ENCODE measurements around the gene ACAP2.

The ACAP2 gene

GRCh38 chr3:195245531-195245951 lies 197.3 kb downstream of the ACAP2 start:
- no peak for TF ChIP-seq POU2F2 (IDR thresholded peaks at IDR 0.05; ENCODE audit: low read depth, low read length)
- no peak for TF ChIP-seq POLR2A (IDR thresholded peaks at IDR 0.05; ENCODE audit: low read depth, low read length)
- no peak for TF ChIP-seq SPI1 (IDR thresholded peaks at IDR 0.05; ENCODE audit: low read depth, low read length)
- no peak for TF ChIP-seq PAX5 (IDR thresholded peaks at IDR 0.05; ENCODE audit: insufficient read depth, low read length, severe bottlenecking)
- TF ChIP-seq TAF1 (IDR thresholded peaks at IDR 0.05; ENCODE audit: low read depth, low read length): no peak
- no peak for TF ChIP-seq POLR2AphosphoS5 (IDR thresholded peaks at IDR 0.05; ENCODE audit: low read depth, low read length)
- FAIRE-seq: no peak
- DNase-seq (ENCODE audit: insufficient read length, low spot score): no peak

DNA sequence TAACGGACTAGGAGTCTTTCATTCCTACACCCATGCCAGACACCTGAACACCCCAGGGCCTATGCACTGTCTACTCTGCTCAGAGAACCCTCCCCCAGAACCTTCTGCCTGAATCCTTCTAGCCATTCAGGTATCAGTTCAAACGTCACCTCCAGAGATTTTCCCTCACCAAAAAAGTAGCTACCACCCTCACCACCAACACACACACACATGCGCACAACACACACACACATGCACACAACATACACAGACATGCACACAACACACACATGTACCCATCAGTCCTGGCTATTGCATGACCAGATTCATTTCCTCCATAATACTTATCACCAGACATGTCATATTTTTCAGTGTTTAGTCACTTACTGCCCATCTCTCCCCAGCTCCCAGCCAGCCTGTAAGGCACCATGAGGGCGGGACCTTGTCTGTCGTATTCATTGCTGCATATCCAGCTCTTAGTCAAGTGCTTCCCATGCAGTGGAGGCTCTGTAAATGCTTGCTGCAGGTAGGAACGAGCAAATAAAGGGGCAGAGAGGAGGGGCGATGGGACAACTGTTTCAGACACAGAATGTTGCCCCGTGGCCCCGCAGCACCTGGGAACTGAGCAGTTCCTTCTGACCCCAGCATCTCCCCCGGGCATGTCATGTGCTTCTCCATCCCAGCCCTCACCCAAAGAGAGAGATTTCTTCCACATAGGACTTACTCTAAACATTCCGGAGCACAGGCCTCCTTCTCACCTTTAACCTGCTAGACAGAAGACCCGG lies 201.0 kb downstream of the ACAP2 start:
- no peak for TF ChIP-seq PAX5 (IDR thresholded peaks at IDR 0.05; ENCODE audit: insufficient read depth, low read length, severe bottlenecking)
- TF ChIP-seq TAF1 (IDR thresholded peaks at IDR 0.05; ENCODE audit: low read depth, low read length): no peak
- TF ChIP-seq POLR2A (IDR thresholded peaks at IDR 0.05; ENCODE audit: low read depth, low read length): no peak
- DNase-seq (ENCODE audit: insufficient read length, low spot score) (no peak), FAIRE-seq (no peak)

GRCh38 chr3:195240939-195241338 lies 201.9 kb downstream of the ACAP2 start:
- DNase-seq (ENCODE audit: insufficient read length, low spot score): no peak
- no peak for FAIRE-seq
- no peak for TF ChIP-seq POU2F2 (IDR thresholded peaks at IDR 0.05; ENCODE audit: low read depth, low read length)
- no peak for TF ChIP-seq POLR2AphosphoS5 (IDR thresholded peaks at IDR 0.05; ENCODE audit: low read depth, low read length)
- no peak for TF ChIP-seq SPI1 (IDR thresholded peaks at IDR 0.05; ENCODE audit: low read depth, low read length)
- TF ChIP-seq PAX5 (IDR thresholded peaks at IDR 0.05; ENCODE audit: insufficient read depth, low read length, severe bottlenecking): no peak
- no peak for TF ChIP-seq TAF1 (IDR thresholded peaks at IDR 0.05; ENCODE audit: low read depth, low read length)
- no peak for TF ChIP-seq POLR2A (IDR thresholded peaks at IDR 0.05; ENCODE audit: low read depth, low read length)

DNA sequence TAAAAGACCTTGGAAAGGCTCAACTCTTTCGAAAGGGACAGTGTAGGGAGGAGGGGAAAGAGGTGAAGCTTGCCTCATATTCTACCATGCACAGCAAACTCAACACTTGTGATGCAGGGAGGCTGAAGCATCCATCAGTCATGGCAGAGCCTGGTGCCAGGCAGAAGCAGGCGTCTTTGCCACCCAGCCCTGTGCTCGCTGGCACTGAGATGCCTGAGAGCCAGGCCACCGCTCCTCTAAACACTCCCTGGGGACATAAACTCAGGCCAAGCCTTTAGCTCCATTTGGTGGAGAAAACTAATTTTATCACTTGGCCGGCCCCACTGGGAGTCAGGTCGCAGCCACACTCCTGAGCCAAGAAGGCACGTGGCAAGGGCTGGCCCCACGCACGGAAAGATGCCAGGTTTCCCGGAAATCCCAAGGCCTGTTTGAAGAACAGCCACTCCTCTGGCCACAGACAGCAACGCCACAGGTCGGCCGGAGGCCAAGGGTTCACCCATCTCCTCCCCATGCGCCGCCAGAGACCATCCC lies 202.6 kb downstream of the ACAP2 start:
- TF ChIP-seq POLR2AphosphoS5 (IDR thresholded peaks at IDR 0.05; ENCODE audit: low read depth, low read length) (no peak), POLR2A (IDR thresholded peaks at IDR 0.05; ENCODE audit: low read depth, low read length) (no peak), PAX5 (IDR thresholded peaks at IDR 0.05; ENCODE audit: insufficient read depth, low read length, severe bottlenecking) (no peak), TAF1 (IDR thresholded peaks at IDR 0.05; ENCODE audit: low read depth, low read length) (no peak), SPI1 (IDR thresholded peaks at IDR 0.05; ENCODE audit: low read depth, low read length) (no peak), POU2F2 (IDR thresholded peaks at IDR 0.05; ENCODE audit: low read depth, low read length) (no peak)
- FAIRE-seq (no peak), DNase-seq (ENCODE audit: insufficient read length, low spot score) (no peak)

- FAIRE-seq: no peak
These were observed 203.7 kb downstream of the ACAP2 start for GRCh38 chr3:195239121-195239520.

DNA sequence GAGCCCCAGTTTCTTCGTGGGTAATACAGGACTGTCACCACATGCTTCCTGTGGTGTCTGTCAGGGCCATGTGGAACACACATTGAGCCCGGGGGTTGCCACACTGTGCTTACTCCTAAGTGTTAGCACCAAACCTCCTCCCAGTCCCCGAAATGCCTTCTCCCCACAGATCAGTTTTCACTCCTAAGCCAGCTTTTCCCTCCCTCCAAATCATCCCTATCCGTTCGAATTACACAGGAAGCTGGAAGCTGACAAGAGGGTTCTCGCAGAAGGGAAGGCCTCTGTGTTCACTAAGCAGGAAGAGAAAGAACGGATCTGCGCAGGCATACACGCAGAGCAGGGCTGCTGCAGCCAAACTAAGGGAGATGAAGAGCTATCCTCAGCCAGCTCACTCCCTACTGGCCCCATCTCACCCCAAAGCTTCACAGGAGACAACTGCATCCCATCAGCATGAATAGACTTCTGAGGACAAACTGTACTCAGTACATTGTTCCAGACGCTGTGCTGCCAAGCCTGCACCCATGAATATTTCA lies 204.2 kb downstream of the ACAP2 start:
- FAIRE-seq (no peak), DNase-seq (ENCODE audit: insufficient read length, low spot score) (no peak)
- TF ChIP-seq TAF1 (IDR thresholded peaks at IDR 0.05; ENCODE audit: low read depth, low read length): no peak
- no peak for TF ChIP-seq POLR2AphosphoS5 (IDR thresholded peaks at IDR 0.05; ENCODE audit: low read depth, low read length)
- no peak for TF ChIP-seq POLR2A (IDR thresholded peaks at IDR 0.05; ENCODE audit: low read depth, low read length)
- no peak for TF ChIP-seq SPI1 (IDR thresholded peaks at IDR 0.05; ENCODE audit: low read depth, low read length)
- no peak for TF ChIP-seq POU2F2 (IDR thresholded peaks at IDR 0.05; ENCODE audit: low read depth, low read length)
- TF ChIP-seq PAX5 (IDR thresholded peaks at IDR 0.05; ENCODE audit: insufficient read depth, low read length, severe bottlenecking): no peak

More at GRCh38 chr3:195239121-195239520, 203.7 kb downstream of the ACAP2 start:
- DNase-seq (ENCODE audit: insufficient read length, low spot score): no peak
- TF ChIP-seq PAX5 (IDR thresholded peaks at IDR 0.05; ENCODE audit: insufficient read depth, low read length, severe bottlenecking): no peak
- TF ChIP-seq POU2F2 (IDR thresholded peaks at IDR 0.05; ENCODE audit: low read depth, low read length): no peak
- TF ChIP-seq POLR2A (IDR thresholded peaks at IDR 0.05; ENCODE audit: low read depth, low read length): no peak
- TF ChIP-seq POLR2AphosphoS5 (IDR thresholded peaks at IDR 0.05; ENCODE audit: low read depth, low read length): no peak
- no peak for TF ChIP-seq SPI1 (IDR thresholded peaks at IDR 0.05; ENCODE audit: low read depth, low read length)
- no peak for TF ChIP-seq TAF1 (IDR thresholded peaks at IDR 0.05; ENCODE audit: low read depth, low read length)

DNA sequence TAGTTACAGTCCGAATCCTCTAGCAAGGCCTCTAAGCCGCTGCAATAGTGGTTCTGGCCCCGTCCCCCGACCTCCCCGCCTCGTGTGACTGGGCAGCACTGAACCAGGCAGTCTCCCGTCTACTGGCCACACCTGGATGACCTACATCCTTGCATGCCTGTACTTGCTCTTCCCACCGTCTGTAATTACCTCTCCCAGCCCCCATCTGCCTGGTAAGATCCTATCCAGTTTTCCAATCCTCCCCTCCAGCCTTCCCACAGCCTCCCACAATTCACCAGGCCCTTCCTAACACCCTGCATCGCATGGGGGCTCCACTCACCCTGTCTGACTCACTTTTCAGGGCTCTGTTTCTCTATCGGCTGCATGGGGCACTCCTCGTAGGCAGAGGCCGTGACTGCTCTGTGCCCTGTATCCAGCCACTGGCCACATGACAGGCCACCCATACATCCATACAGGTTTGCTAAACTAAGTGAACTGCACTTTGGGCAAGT lies 204.7 kb downstream of the ACAP2 start:
- FAIRE-seq: no peak
- no peak for DNase-seq (ENCODE audit: insufficient read length, low spot score)
- TF ChIP-seq SPI1 (IDR thresholded peaks at IDR 0.05; ENCODE audit: low read depth, low read length) (no peak), POLR2A (IDR thresholded peaks at IDR 0.05; ENCODE audit: low read depth, low read length) (no peak), POLR2AphosphoS5 (IDR thresholded peaks at IDR 0.05; ENCODE audit: low read depth, low read length) (no peak), TAF1 (IDR thresholded peaks at IDR 0.05; ENCODE audit: low read depth, low read length) (no peak)

- TF ChIP-seq POLR2A (IDR thresholded peaks at IDR 0.05; ENCODE audit: low read depth, low read length): no peak
- TF ChIP-seq SPI1 (IDR thresholded peaks at IDR 0.05; ENCODE audit: low read depth, low read length): no peak
- TF ChIP-seq POU2F2 (IDR thresholded peaks at IDR 0.05; ENCODE audit: low read depth, low read length): no peak
- TF ChIP-seq TAF1 (IDR thresholded peaks at IDR 0.05; ENCODE audit: low read depth, low read length): no peak
- TF ChIP-seq POLR2AphosphoS5 (IDR thresholded peaks at IDR 0.05; ENCODE audit: low read depth, low read length): no peak
- no peak for TF ChIP-seq PAX5 (IDR thresholded peaks at IDR 0.05; ENCODE audit: insufficient read depth, low read length, severe bottlenecking)
- DNase-seq (ENCODE audit: insufficient read length, low spot score) (no peak), FAIRE-seq (no peak)
These were observed 205.8 kb downstream of the ACAP2 start for GRCh38 chr3:195236801-195237570.

Data from GM12891 (cell line).